Smooth muscle cell (in vitro differentiated cells): ENCODE measurements around the gene ADH1B. TPM values are rescaled to one million over a fixed set of nuclear protein-coding genes. Genes with fewer than 3 reads are reported as not detected.

Experiments used
- DNase-seq: peaks from one replicate; lab custom pipeline; 2025; ENCODE audit not compliant: unreplicated experiment; lab: John Stamatoyannopoulos, UW
- H2AFZ ChIP-seq: fragments of 200-600 bp; sonication (generic); 2 replicates; pipeline ENCODE4 v1.6.0; 2016; ENCODE audit warnings: antibody characterized with exemption, low read depth, mild to moderate bottlenecking
- H3F3A ChIP-seq: fragments of 200-600 bp; sonication (generic); 2 replicates; pipeline ENCODE4 v1.6.0; 2017; ENCODE audit warnings: antibody characterized with exemption, low read depth
- H3K27ac ChIP-seq: fragments of 200-600 bp; sonication (generic); 2 replicates; pipeline ENCODE4 v1.5.1; 2016; ENCODE audit warnings: low read depth, mild to moderate bottlenecking
- H3K27me3 ChIP-seq: fragments of 200-600 bp; sonication (generic); 2 replicates; pipeline ENCODE4 v1.6.1; 2016; ENCODE audit warnings: low read depth, mild to moderate bottlenecking
- H3K36me3 ChIP-seq: fragments of 200-600 bp; sonication (generic); 2 replicates; pipeline ENCODE4 v1.5.1; 2016; ENCODE audit warnings: low read depth
- H3K4me1 ChIP-seq: fragments of 200-600 bp; sonication (generic); 2 replicates; pipeline ENCODE4 v1.5.1; 2016; ENCODE audit warnings: low read depth
- H3K4me2 ChIP-seq: fragments of 200-600 bp; sonication (generic); 2 replicates; pipeline ENCODE4 v1.6.0; 2016; ENCODE audit warnings: mild to moderate bottlenecking
- H3K4me3 ChIP-seq: fragments of 200-600 bp; sonication (generic); 2 replicates; pipeline ENCODE4 v1.5.1; 2016; ENCODE audit warnings: mild to moderate bottlenecking
- H3K79me2 ChIP-seq: fragments of 200-600 bp; sonication (generic); 2 replicates; pipeline ENCODE4 v1.6.0; 2016; ENCODE audit warnings: low read depth, mild to moderate bottlenecking
- H3K9ac ChIP-seq: fragments of 200-600 bp; sonication (generic); 2 replicates; pipeline ENCODE4 v1.6.0; 2016; ENCODE audit warnings: low read depth
- H3K9me3 ChIP-seq: fragments of 200-600 bp; sonication (generic); replicated peaks from 2 replicates; pipeline ENCODE4 v1.5.1; 2016; ENCODE audit warnings: low read depth
- H4K20me1 ChIP-seq: fragments of 200-600 bp; sonication (generic); 2 replicates; pipeline ENCODE4 v1.6.0; 2016; ENCODE audit warnings: low read depth
- WGBS: methylation state at CpG from one replicate; pipeline ENCODE4 v1.1.7; 2016; ENCODE audit warnings: low lambda C conversion rate; 5-methylcytosine and 5-hydroxymethylcytosine counted together
- polyA plus RNA-seq: library from polyadenylated mRNA; unstranded; fragments of >200 nt; fragmentation: Nextera tagmentation; extraction: Ambion mirVana; gene quantifications from 2 replicates; pipeline ENCODE4 v1.2.1, GENCODE V29; 2016
- total RNA-seq: library from RNA; depleted of rRNA; stranded (reverse); fragments of >200 nt; gene quantifications from 2 replicates; pipeline ENCODE4 v1.2.3, GENCODE V29; 2014
- TF ChIP-seq, protein P1 (sequence below): fragments of 200-600 bp; sonication (generic); IDR thresholded peaks from 2 replicates; pipeline ENCODE4 v1.5.1; 2017; ENCODE audit warnings: borderline replicate concordance, mild to moderate bottlenecking, antibody characterized with exemption; ENCODE audit not compliant: insufficient read depth, poor library complexity, severe bottlenecking

The ADH1B gene
- total and polyA plus RNA-seq, 2 experiments from 2014 or later, result not detected

DNA sequence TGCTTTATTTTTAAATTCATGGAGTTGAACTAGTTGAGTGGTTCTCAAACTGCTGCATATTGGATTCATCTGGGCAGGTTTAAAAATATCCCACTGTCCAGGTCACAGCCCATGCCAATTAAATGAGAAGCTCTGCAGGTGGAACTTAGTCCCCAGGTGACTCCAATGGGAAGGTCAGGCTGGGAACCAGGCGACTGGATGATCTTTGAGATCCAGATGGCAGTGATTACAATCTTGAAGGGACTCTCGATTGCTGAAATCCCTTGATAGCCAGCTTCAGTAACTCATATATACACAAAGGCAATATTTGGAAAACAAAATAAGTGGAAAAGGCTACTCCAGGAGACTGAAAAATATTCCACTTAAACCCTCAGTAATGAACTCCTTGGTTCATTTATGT is 38.5 kb downstream of the ADH1B start:
- no peaks in the 10 kb centered on the region for H3K9me3 ChIP-seq

DNA sequence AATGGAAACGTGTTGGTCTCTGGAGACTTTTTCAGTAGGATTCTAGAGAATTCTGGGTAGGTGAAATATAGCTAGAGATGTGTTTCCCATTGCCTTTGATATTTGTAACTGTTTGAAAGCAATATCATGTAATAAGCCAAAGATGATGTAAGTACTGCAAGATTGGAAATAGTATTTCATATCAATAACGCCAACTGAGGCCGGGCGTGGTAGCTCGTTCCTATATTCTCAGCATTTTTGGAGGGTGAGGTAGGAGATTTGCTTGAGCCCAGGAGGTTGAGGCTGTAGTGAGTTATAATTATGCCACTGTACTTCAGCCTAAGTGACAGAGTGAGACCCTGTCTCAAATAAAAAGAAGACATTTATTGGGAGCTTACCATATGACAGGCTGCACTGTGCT is 39.9 kb downstream of the ADH1B start:
- no peak overlapping the region for H3K27ac ChIP-seq
- H3K9me3 ChIP-seq, result no peaks in the 10 kb centered on the region
- H3K9ac ChIP-seq, result no peak overlapping the region
- no peak overlapping the region for H3K4me3 ChIP-seq
- H3K4me2 ChIP-seq, result no peak overlapping the region
- H3K4me1 ChIP-seq, result no peaks in the 10 kb centered on the region
- no peaks in the 10 kb centered on the region for H3K79me2 ChIP-seq
- TF ChIP-seq, protein P1, sequence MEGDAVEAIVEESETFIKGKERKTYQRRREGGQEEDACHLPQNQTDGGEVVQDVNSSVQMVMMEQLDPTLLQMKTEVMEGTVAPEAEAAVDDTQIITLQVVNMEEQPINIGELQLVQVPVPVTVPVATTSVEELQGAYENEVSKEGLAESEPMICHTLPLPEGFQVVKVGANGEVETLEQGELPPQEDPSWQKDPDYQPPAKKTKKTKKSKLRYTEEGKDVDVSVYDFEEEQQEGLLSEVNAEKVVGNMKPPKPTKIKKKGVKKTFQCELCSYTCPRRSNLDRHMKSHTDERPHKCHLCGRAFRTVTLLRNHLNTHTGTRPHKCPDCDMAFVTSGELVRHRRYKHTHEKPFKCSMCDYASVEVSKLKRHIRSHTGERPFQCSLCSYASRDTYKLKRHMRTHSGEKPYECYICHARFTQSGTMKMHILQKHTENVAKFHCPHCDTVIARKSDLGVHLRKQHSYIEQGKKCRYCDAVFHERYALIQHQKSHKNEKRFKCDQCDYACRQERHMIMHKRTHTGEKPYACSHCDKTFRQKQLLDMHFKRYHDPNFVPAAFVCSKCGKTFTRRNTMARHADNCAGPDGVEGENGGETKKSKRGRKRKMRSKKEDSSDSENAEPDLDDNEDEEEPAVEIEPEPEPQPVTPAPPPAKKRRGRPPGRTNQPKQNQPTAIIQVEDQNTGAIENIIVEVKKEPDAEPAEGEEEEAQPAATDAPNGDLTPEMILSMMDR, result no peak
- H2AFZ ChIP-seq, result no peak overlapping the region
- WGBS, result 92% methylated on average over 5 of the region's 5 CpGs
- DNase-seq, result no peak
- no peaks in the 10 kb centered on the region for H4K20me1 ChIP-seq
- no peaks in the 10 kb centered on the region for H3K36me3 ChIP-seq
- no peaks in the 10 kb centered on the region for H3K27me3 ChIP-seq
- no peaks in the 10 kb centered on the region for H3F3A ChIP-seq

More for the DNA sequence above, 38.5 kb downstream of the ADH1B start:
- Histone ChIP-seq H3K27ac (no peak overlapping the region), H3K4me2 (no peak overlapping the region), H3K4me1 (no peaks in the 10 kb centered on the region), H3K9ac (no peak overlapping the region), H4K20me1 (no peaks in the 10 kb centered on the region), H3K27me3 (no peaks in the 10 kb centered on the region), H2AFZ (no peak overlapping the region), H3K36me3 (no peaks in the 10 kb centered on the region), H3K79me2 (no peaks in the 10 kb centered on the region), H3F3A (no peaks in the 10 kb centered on the region), H3K4me3 (no peak overlapping the region)
- no peak for DNase-seq
- TF ChIP-seq, protein P1, result no peak
- 95% methylated on average over 2 of the region's 2 CpGs for WGBS

DNA sequence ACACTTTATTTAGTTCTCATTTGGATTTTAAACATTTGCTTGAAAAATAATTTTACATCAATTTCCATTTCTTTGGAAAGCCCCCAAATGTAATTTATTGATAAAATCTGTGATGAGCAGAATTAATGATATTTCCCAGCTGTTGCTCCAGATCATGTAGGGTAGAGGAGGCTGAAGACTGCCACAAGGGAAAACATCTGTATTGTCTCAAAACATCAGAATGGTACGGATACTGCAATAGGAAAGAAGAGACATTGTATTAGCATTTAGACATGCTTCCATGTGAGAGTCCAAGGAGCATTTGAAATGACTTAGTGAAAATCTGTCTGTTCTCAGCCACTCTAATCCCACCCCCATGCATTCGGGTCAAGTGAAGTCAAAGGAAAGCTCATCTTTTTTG is 44.8 kb downstream of the ADH1B start:
- Histone ChIP-seq H3K36me3 (no peaks in the 10 kb centered on the region), H3K4me3 (no peak overlapping the region), H4K20me1 (no peaks in the 10 kb centered on the region), H3K27ac (no peak overlapping the region), H3F3A (no peaks in the 10 kb centered on the region), H3K4me1 (no peaks in the 10 kb centered on the region), H3K9ac (no peak overlapping the region), H2AFZ (no peak overlapping the region), H3K27me3 (no peaks in the 10 kb centered on the region), H3K9me3 (no peaks in the 10 kb centered on the region), H3K79me2 (no peaks in the 10 kb centered on the region), H3K4me2 (no peak overlapping the region)
- no peak for DNase-seq
- 94% methylated on average over 2 of the region's 2 CpGs for WGBS
- TF ChIP-seq, protein P1, result no peak

DNA sequence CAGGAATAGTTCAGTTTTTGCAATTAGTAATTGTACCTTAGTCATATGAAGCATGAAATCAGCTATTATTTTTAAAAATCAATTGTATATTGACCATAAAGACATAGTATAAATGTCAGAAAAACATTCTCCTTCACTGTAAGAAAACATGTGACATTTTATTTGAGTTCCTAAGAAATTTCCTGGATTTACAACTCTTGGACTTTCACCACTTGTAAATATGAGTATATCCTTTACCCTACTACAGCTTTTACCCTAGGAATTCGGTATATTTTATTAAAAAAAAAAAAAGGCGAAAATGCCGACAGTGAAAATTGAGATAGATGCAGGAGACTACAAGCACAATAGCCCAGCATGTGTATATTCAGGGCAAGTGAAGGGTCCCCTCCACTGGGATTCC is 45.3 kb downstream of the ADH1B start:
- WGBS, result 94% methylated on average over 3 of the region's 3 CpGs
- no peak overlapping the region for H2AFZ ChIP-seq
- TF ChIP-seq, protein P1, result no peak
- no peak for DNase-seq
- no peak overlapping the region for H3K4me3 ChIP-seq
- H4K20me1 ChIP-seq, result no peaks in the 10 kb centered on the region
- no peaks in the 10 kb centered on the region for H3K4me1 ChIP-seq
- no peaks in the 10 kb centered on the region for H3K36me3 ChIP-seq
- no peak overlapping the region for H3K9ac ChIP-seq
- H3K79me2 ChIP-seq, result no peaks in the 10 kb centered on the region
- H3K9me3 ChIP-seq, result no peaks in the 10 kb centered on the region
- no peaks in the 10 kb centered on the region for H3K27me3 ChIP-seq
- H3F3A ChIP-seq, result no peaks in the 10 kb centered on the region
- H3K27ac ChIP-seq, result no peak overlapping the region
- no peak overlapping the region for H3K4me2 ChIP-seq
